ENCODE data around the gene CDH23. TPM values are rescaled to one million over a fixed set of nuclear protein-coding genes. Genes with fewer than 3 reads are reported as not detected.
A peak's percentile ranks its signal among the peaks of the same experiment; 100 is the strongest.

CDH23 gene
- total RNA-seq, 4 donors from 2014 or later, result 7.1 to 56.2 (median 25.4) TPM

- intact Hi-C loops (cut with DNase I; ENCODE audit: low total_unique reads), result loop anchor here (5.0 kb wide), 1 partner anchor 63 kb away; no protein-coding TSS in a partner anchor
- no peak overlapping the region for H3K4me3 ChIP-seq
- no peaks in the 10 kb centered on the region for H3K27me3 ChIP-seq
- H3K9me3 ChIP-seq, result no peaks in the 10 kb centered on the region
- peak overlapping the region; percentile 94 to 97 for H3K27ac ChIP-seq
- peaks cover 29 to 51% of the 10 kb centered on the region in 2 donors for H3K4me1 ChIP-seq
- DNase-seq, result peak in 1 of 2 donors; percentile 51
- no peaks in the 10 kb centered on the region for H3K36me3 ChIP-seq
- TF ChIP-seq POLR2A (IDR thresholded peaks at IDR 0.05), result no peak
- no peak for TF ChIP-seq CTCF (IDR thresholded peaks at IDR 0.05)
Measured at GRCh38 chr10:71770255-71770654, 373.5 kb downstream of the CDH23 start.

DNA sequence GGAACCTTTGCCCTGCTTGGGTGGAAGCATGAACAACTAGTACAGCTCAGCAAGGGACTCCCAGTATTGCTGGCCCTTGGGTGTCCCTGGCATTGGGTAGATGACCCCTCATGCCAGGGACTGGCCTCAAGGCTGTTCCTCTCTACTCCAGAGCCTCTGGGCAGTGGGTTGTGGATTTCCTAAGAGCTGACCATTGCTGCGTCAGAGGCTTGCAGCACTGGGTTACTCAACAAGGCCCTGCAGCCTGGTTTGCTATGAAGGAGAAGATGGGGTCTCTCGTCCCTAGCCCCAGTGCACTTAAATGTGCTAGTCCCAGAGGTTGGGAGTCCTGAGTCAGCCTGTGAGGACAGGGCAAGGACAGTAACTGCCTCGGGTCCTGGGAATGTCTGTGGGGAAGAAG is 374.1 kb downstream of the CDH23 start:
- Histone ChIP-seq H3K9me3 (no peaks in the 10 kb centered on the region), H3K27me3 (no peaks in the 10 kb centered on the region), H3K4me3 (no peak overlapping the region), H3K36me3 (no peaks in the 10 kb centered on the region), H3K4me1 (peaks cover 29 to 46% of the 10 kb centered on the region in 2 donors), H3K27ac (peak overlapping the region; percentile 94 to 97)
- DNase-seq, result peak in 1 of 2 donors; percentile 54
- intact Hi-C loops (cut with DNase I; ENCODE audit: low total_unique reads), result loop anchor here (5.0 kb wide), 1 partner anchor 63 kb away; no protein-coding TSS in a partner anchor
- TF ChIP-seq POLR2A (IDR thresholded peaks at IDR 0.05) (no peak), CTCF (IDR thresholded peaks at IDR 0.05) (no peak)

GRCh38 chr10:71771204-71771603 is 374.5 kb downstream of the CDH23 start:
- Histone ChIP-seq H3K36me3 (no peaks in the 10 kb centered on the region), H3K4me3 (peak overlapping the region in 1 of 2 donors; percentile 66), H3K4me1 (peaks cover 28 to 42% of the 10 kb centered on the region in 2 donors), H3K9me3 (no peaks in the 10 kb centered on the region), H3K27me3 (no peaks in the 10 kb centered on the region), H3K27ac (peak overlapping the region; percentile 94 to 97)
- TF ChIP-seq CTCF (IDR thresholded peaks at IDR 0.05) (no peak), POLR2A (IDR thresholded peaks at IDR 0.05) (no peak)
- intact Hi-C loops (cut with DNase I; ENCODE audit: low total_unique reads), result loop anchor here (5.0 kb wide), 1 partner anchor 64 kb away; no protein-coding TSS in a partner anchor
- no peak for DNase-seq

GRCh38 chr10:71771821-71772617 is 375.3 kb downstream of the CDH23 start:
- Histone ChIP-seq H3K36me3 (no peaks in the 10 kb centered on the region), H3K27me3 (no peaks in the 10 kb centered on the region), H3K4me3 (peak overlapping the region; percentile 66 to 81), H3K4me1 (peaks cover 21 to 34% of the 10 kb centered on the region in 2 donors), H3K27ac (peak overlapping the region; percentile 94 to 97), H3K9me3 (no peaks in the 10 kb centered on the region)
- intact Hi-C loops (cut with DNase I; ENCODE audit: low total_unique reads), result loop anchor here (5.0 kb wide), 1 partner anchor 65 kb away; no protein-coding TSS in a partner anchor
- TF ChIP-seq CTCF (IDR thresholded peaks at IDR 0.05) (no peak), POLR2A (IDR thresholded peaks at IDR 0.05) (peak; percentile 61 to 64)
- DNase-seq, result peak; percentile 84 to 92

DNA sequence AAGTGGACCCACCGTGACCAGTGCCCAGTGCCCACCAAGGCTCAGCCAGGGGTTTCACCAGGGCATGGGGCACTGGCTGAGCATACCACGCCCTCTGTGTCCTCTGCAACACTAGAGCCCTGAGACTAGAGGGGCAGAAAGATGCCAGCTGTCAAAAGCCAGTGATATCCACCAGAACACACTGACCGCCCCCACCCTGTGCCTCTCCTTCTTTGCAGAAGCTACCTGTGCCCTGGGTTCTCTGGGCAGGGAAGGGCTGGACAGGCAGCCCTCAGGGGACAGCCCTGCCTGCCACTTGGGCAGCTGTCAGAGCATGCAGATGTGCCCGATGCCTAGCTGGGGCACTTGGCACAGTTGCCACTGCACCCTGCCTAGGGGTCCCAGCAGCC is 376.1 kb downstream of the CDH23 start:
- no peak for TF ChIP-seq CTCF (IDR thresholded peaks at IDR 0.05)
- no peak for TF ChIP-seq POLR2A (IDR thresholded peaks at IDR 0.05)
- no peaks in the 10 kb centered on the region for H3K27me3 ChIP-seq
- intact Hi-C loops (cut with DNase I; ENCODE audit: low total_unique reads), result loop anchor here (5.0 kb wide), 1 partner anchor 66 kb away; no protein-coding TSS in a partner anchor
- H3K27ac ChIP-seq, result peak overlapping the region; percentile 94 to 97
- H3K9me3 ChIP-seq, result no peaks in the 10 kb centered on the region
- no peaks in the 10 kb centered on the region for H3K36me3 ChIP-seq
- peak overlapping the region; percentile 66 to 81 for H3K4me3 ChIP-seq
- peak in 1 of 2 donors; percentile 54 for DNase-seq
- peaks cover 14 to 26% of the 10 kb centered on the region in 2 donors for H3K4me1 ChIP-seq

Data from uterus (tissue), 4 donors.